Neural progenitor cell (in vitro differentiated cells): Measurements from ENCODE around the gene MYLK4. TPM values are rescaled to one million over a fixed set of nuclear protein-coding genes. Genes with fewer than 3 reads are reported as not detected.

Experiments used
- DNase-seq: peaks from one replicate; pipeline ENCODE4 v3.0.0-alpha.2; 2016; ENCODE audit warnings: low spot score
- H2AFZ ChIP-seq: fragments of 200-600 bp; sonication (generic); replicated peaks from 2 replicates; pipeline ENCODE4 v1.6.1; 2016; ENCODE audit warnings: antibody characterized with exemption
- H3F3A ChIP-seq: fragments of 200-600 bp; sonication (generic); 2 replicates; pipeline ENCODE4 v1.6.1; 2016; ENCODE audit warnings: antibody characterized with exemption, low read depth
- H3K27ac ChIP-seq: fragments of 200-600 bp; sonication (generic); 2 replicates; pipeline ENCODE4 v1.5.1; 2016; ENCODE audit warnings: mild to moderate bottlenecking
- H3K27me3 ChIP-seq: fragments of 200-600 bp; sonication (generic); 2 replicates; pipeline ENCODE4 v1.6.1; 2016; ENCODE audit warnings: mild to moderate bottlenecking, moderate library complexity
- H3K36me3 ChIP-seq: fragments of 200-600 bp; sonication (generic); 2 replicates; pipeline ENCODE4 v1.5.1; 2016
- H3K4me1 ChIP-seq: fragments of 200-600 bp; sonication (generic); 2 replicates; pipeline ENCODE4 v1.6.1; 2016; ENCODE audit warnings: mixed run types
- H3K4me2 ChIP-seq: fragments of 200-600 bp; sonication (generic); 2 replicates; pipeline ENCODE4 v1.6.1; 2016
- H3K4me3 ChIP-seq: fragments of 200-600 bp; sonication (generic); 2 replicates; pipeline ENCODE4 v1.5.1; 2016
- H3K79me2 ChIP-seq: fragments of 200-600 bp; sonication (generic); 2 replicates; pipeline ENCODE4 v1.6.1; 2016; ENCODE audit warnings: low read depth
- H3K9ac ChIP-seq: fragments of 200-600 bp; sonication (generic); 2 replicates; pipeline ENCODE4 v1.6.1; 2016
- H3K9me3 ChIP-seq: fragments of 200-600 bp; sonication (generic); 2 replicates; pipeline ENCODE4 v1.5.1; 2016; ENCODE audit warnings: low read depth
- H4K20me1 ChIP-seq: fragments of 200-600 bp; sonication (generic); 2 replicates; pipeline ENCODE4 v1.6.1; 2016; ENCODE audit warnings: low read depth
- H3K27ac Mint-ChIP-seq: 3 replicates; pipeline ENCODE4 v1.8.0; 2021; ENCODE audit warnings: mixed read lengths
- H3K27me3 Mint-ChIP-seq: 2 replicates; pipeline ENCODE4 v1.8.0; 2022; ENCODE audit warnings: low read depth, mild to moderate bottlenecking, inconsistent platforms, moderate library complexity, mixed read lengths; ENCODE audit not compliant: insufficient read depth
- H3K36me3 Mint-ChIP-seq: 3 replicates; pipeline ENCODE4 v1.8.0; 2021; ENCODE audit warnings: mixed read lengths
- H3K4me1 Mint-ChIP-seq: 3 replicates; pipeline ENCODE4 v1.8.0; 2021; ENCODE audit warnings: mixed read lengths
- H3K4me3 Mint-ChIP-seq: 3 replicates; pipeline ENCODE4 v1.8.0; 2021; ENCODE audit warnings: mild to moderate bottlenecking, moderate library complexity, mixed read lengths
- H3K9me3 Mint-ChIP-seq: 3 replicates; pipeline ENCODE4 v1.8.0; 2020; ENCODE audit warnings: mixed read lengths
- CTCF ChIP-seq: fragments of 200-600 bp; sonication (generic); IDR thresholded peaks from 2 replicates; pipeline ENCODE4 v1.5.1; 2017; ENCODE audit warnings: antibody characterized with exemption, mild to moderate bottlenecking
- EZH2 ChIP-seq: fragments of 200-600 bp; sonication (generic); IDR thresholded peaks from 2 replicates; pipeline ENCODE4 v1.6.1; 2017; ENCODE audit warnings: antibody characterized with exemption, mild to moderate bottlenecking, moderate library complexity
- EZH2phosphoT487 ChIP-seq: fragments of 200-600 bp; sonication (generic); IDR thresholded peaks from 2 replicates; pipeline ENCODE4 v1.6.1; 2017; ENCODE audit warnings: antibody characterized with exemption
- total RNA-seq: library from RNA; depleted of rRNA; stranded (reverse); fragments of >200 nt; gene quantifications from 2 replicates; pipeline ENCODE4 v1.2.3, GENCODE V29; 2015; ENCODE audit warnings: low replicate concordance

Gene MYLK4
- total RNA-seq, 1 donor from 2014 or later: not detected

- H3K4me1 Mint-ChIP-seq: peaks cover 68% of the 10 kb centered on the region
- TF ChIP-seq EZH2 (no peak), EZH2phosphoT487 (peak; percentile 82)
- no peaks in the 10 kb centered on the region for H3K9me3 Mint-ChIP-seq
- peak overlapping the region; percentile 1 for H3K4me3 Mint-ChIP-seq
- Histone ChIP-seq H3K9me3 (no peaks in the 10 kb centered on the region), H3K4me1 (peaks cover 42% of the 10 kb centered on the region), H3K36me3 (no peaks in the 10 kb centered on the region), H2AFZ (no peak overlapping the region), H3K9ac (no peak overlapping the region), H3K27me3 (no peaks in the 10 kb centered on the region), H3K27ac (no peak overlapping the region), H4K20me1 (no peaks in the 10 kb centered on the region), H3F3A (peaks cover 21% of the 10 kb centered on the region), H3K4me2 (peak overlapping the region; percentile 41), H3K79me2 (no peaks in the 10 kb centered on the region), H3K4me3 (no peak overlapping the region)
- H3K27me3 Mint-ChIP-seq: peaks cover 27% of the 10 kb centered on the region
- peak overlapping the region; percentile 16 for H3K27ac Mint-ChIP-seq
- H3K36me3 Mint-ChIP-seq: no peaks in the 10 kb centered on the region
- DNase-seq: peak; percentile 87
These were observed 4.1 kb downstream of the MYLK4 start for GRCh38 chr6:2746557-2747061.

GRCh38 chr6:2745246-2745645 lies 5.5 kb downstream of the MYLK4 start:
- Mint-ChIP-seq H3K4me1 (peaks cover 72% of the 10 kb centered on the region), H3K9me3 (no peaks in the 10 kb centered on the region), H3K4me3 (peak overlapping the region; percentile 27), H3K27ac (peak overlapping the region; percentile 85), H3K36me3 (no peaks in the 10 kb centered on the region), H3K27me3 (peaks cover 27% of the 10 kb centered on the region)
- H3K27ac ChIP-seq: no peak overlapping the region
- H4K20me1 ChIP-seq: no peaks in the 10 kb centered on the region
- H3K9me3 ChIP-seq: no peaks in the 10 kb centered on the region
- no peak overlapping the region for H3K4me3 ChIP-seq
- peaks cover 21% of the 10 kb centered on the region for H3F3A ChIP-seq
- TF ChIP-seq EZH2phosphoT487 (no peak), CTCF (no peak), EZH2 (no peak)
- peaks cover 42% of the 10 kb centered on the region for H3K4me1 ChIP-seq
- H3K79me2 ChIP-seq: no peaks in the 10 kb centered on the region
- DNase-seq: no peak
- H3K4me2 ChIP-seq: no peak overlapping the region
- no peaks in the 10 kb centered on the region for H3K27me3 ChIP-seq
- no peaks in the 10 kb centered on the region for H3K36me3 ChIP-seq
- no peak overlapping the region for H3K9ac ChIP-seq
- H2AFZ ChIP-seq: no peak overlapping the region

GRCh38 chr6:2744778-2745177 lies 5.9 kb downstream of the MYLK4 start:
- no peaks in the 10 kb centered on the region for H3K27me3 ChIP-seq
- H3K4me3 ChIP-seq: no peak overlapping the region
- peaks cover 21% of the 10 kb centered on the region for H3F3A ChIP-seq
- H3K27me3 Mint-ChIP-seq: peaks cover 27% of the 10 kb centered on the region
- no peaks in the 10 kb centered on the region for H3K79me2 ChIP-seq
- TF ChIP-seq EZH2phosphoT487 (no peak), EZH2 (no peak), CTCF (no peak)
- H3K4me1 ChIP-seq: peaks cover 40% of the 10 kb centered on the region
- no peak overlapping the region for H3K4me2 ChIP-seq
- H3K9me3 ChIP-seq: no peaks in the 10 kb centered on the region
- H3K36me3 ChIP-seq: no peaks in the 10 kb centered on the region
- H2AFZ ChIP-seq: no peak overlapping the region
- no peaks in the 10 kb centered on the region for H4K20me1 ChIP-seq
- no peak overlapping the region for H3K9ac ChIP-seq
- no peak overlapping the region for H3K27ac ChIP-seq
- H3K27ac Mint-ChIP-seq: peak overlapping the region; percentile 85
- H3K4me1 Mint-ChIP-seq: peaks cover 72% of the 10 kb centered on the region
- no peaks in the 10 kb centered on the region for H3K9me3 Mint-ChIP-seq
- no peaks in the 10 kb centered on the region for H3K36me3 Mint-ChIP-seq
- no peak for DNase-seq
- peak overlapping the region; percentile 19 for H3K4me3 Mint-ChIP-seq

- peaks cover 21% of the 10 kb centered on the region for H3F3A ChIP-seq
- H3K79me2 ChIP-seq: no peaks in the 10 kb centered on the region
- no peak for DNase-seq
- no peaks in the 10 kb centered on the region for H3K27me3 ChIP-seq
- peaks cover 27% of the 10 kb centered on the region for H3K27me3 Mint-ChIP-seq
- H3K27ac ChIP-seq: no peak overlapping the region
- H3K4me3 ChIP-seq: no peak overlapping the region
- peak overlapping the region; percentile 85 for H3K27ac Mint-ChIP-seq
- H2AFZ ChIP-seq: no peak overlapping the region
- H3K9me3 ChIP-seq: no peaks in the 10 kb centered on the region
- H3K4me1 Mint-ChIP-seq: peaks cover 72% of the 10 kb centered on the region
- H3K9me3 Mint-ChIP-seq: no peaks in the 10 kb centered on the region
- H3K4me2 ChIP-seq: no peak overlapping the region
- H3K4me1 ChIP-seq: peaks cover 35% of the 10 kb centered on the region
- no peak overlapping the region for H3K9ac ChIP-seq
- no peaks in the 10 kb centered on the region for H4K20me1 ChIP-seq
- no peak for TF ChIP-seq EZH2
- peak; percentile 30 for TF ChIP-seq CTCF
- no peaks in the 10 kb centered on the region for H3K36me3 Mint-ChIP-seq
- no peaks in the 10 kb centered on the region for H3K36me3 ChIP-seq
- H3K4me3 Mint-ChIP-seq: peak overlapping the region; percentile 19
These were observed 6.4 kb downstream of the MYLK4 start for GRCh38 chr6:2744209-2744771.
